Measurements from ENCODE around the gene BNIP2.
A peak's percentile ranks its signal among the peaks of the same experiment; 100 is the strongest.

GRCh38 chr15:59632714-59633113, 56.4 kb downstream of the BNIP2 start:
- peak; percentile 64 to 84 for TF ChIP-seq RAD21 (conservative IDR thresholded peaks at IDR 0.05 in 1 of 2, IDR thresholded peaks at IDR 0.05 in 1 of 2)
- TF ChIP-seq CTCF (IDR thresholded peaks at IDR 0.05), result peak; percentile 63
- TF ChIP-seq POLR2A (IDR thresholded peaks at IDR 0.05; ENCODE audit: low read length), result no peak
- TF ChIP-seq SMC3 (IDR thresholded peaks at IDR 0.05), result peak; percentile 74
- TF ChIP-seq REST (IDR thresholded peaks at IDR 0.05), result no peak
- TF ChIP-seq RFX5 (IDR thresholded peaks at IDR 0.05), result no peak
- TF ChIP-seq HDAC2 (IDR thresholded peaks at IDR 0.05), result no peak
- no peak for TF ChIP-seq HOXB13 (CRISPR knock-in tag; IDR thresholded peaks at IDR 0.05; ENCODE audit: low read depth)
- TF ChIP-seq JUN (IDR thresholded peaks at IDR 0.05), result no peak
- TF ChIP-seq RCOR1 (IDR thresholded peaks at IDR 0.05; ENCODE audit: low read depth, low read length), result no peak
- TF ChIP-seq MAFK (IDR thresholded peaks at IDR 0.05; ENCODE audit: partially characterized antibody), result no peak
- TF ChIP-seq PBX3 (IDR thresholded peaks at IDR 0.05), result no peak
